Uterus (tissue), 2 donors: Measurements from ENCODE around the gene ZBTB47.

ENCODE experiments used
- CTCF ChIP-seq, 4 experiments: fragments of 200-600 bp in 2 of 4; fragments of 450-650 bp in 2 of 4; sonication (generic) in 2 of 4; IDR thresholded peaks; one replicate each; pipeline ENCODE4 v1.5.1; 2016 to 2019; ENCODE audit warnings: antibody characterized with exemption in 4 of 4, mild to moderate bottlenecking in 2 of 4, moderate library complexity in 1 of 4
- POLR2A ChIP-seq, 2 donors: fragments of 450-650 bp; IDR thresholded peaks; one replicate each; pipeline ENCODE4 v1.6.1; 2016; ENCODE audit warnings: antibody characterized with exemption in 2 of 2, mild to moderate bottlenecking in 1 of 2, moderate library complexity in 1 of 2

GRCh38 chr3:42665050-42665878, 11.8 kb downstream of the ZBTB47 start:
- no peak for TF ChIP-seq CTCF (IDR thresholded peaks at IDR 0.05)
- no peak for TF ChIP-seq POLR2A (IDR thresholded peaks at IDR 0.05)
